KOPT-K1 (cell line): ENCODE data around the gene PEPD.

Source experiments
- H3K27ac ChIP-seq: fragments of 200-600 bp; sonication (generic); 2 replicates; pipeline ENCODE4 v1.5.1; 2016; ENCODE audit warnings: antibody characterized with exemption, mild to moderate bottlenecking, low read depth, low read length; ENCODE audit not compliant: poor library complexity, severe bottlenecking
- H3K36me3 ChIP-seq: fragments of 200-600 bp; sonication (generic); 2 replicates; pipeline ENCODE4 v1.5.1; 2017; ENCODE audit warnings: antibody characterized with exemption, mild to moderate bottlenecking, low read length, moderate library complexity; ENCODE audit not compliant: insufficient read depth
- H3K9me3 ChIP-seq: fragments of 200-600 bp; sonication (generic); 2 replicates; pipeline ENCODE4 v1.5.1; 2017; ENCODE audit warnings: antibody characterized with exemption, low read length, mild to moderate bottlenecking; ENCODE audit not compliant: insufficient read depth, poor library complexity, severe bottlenecking

Gene PEPD

DNA sequence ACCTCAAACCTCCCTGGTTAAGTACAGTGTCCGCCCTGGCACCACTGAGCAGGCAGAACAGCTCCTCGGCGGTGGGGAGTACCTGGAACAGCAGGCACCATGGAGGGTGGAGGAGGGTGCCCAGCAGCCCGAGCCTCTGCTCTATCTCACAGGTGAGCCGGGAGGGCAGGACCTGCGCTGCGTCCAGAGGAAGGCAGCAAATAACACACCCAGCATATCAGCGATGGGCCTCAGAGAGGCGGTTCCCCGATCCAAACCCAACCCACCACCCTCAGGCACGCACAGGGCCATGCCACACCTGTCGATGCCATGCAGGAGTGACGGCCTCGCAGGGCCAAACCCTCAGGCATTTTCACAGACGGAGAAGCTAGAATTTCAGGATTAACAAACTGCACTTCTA, 11.8 kb downstream of the PEPD start:
- Histone ChIP-seq H3K9me3 (no peaks in the 10 kb centered on the region), H3K36me3 (no peaks in the 10 kb centered on the region), H3K27ac (no peak overlapping the region)

GRCh38 chr19:33508941-33509614, 12.5 kb downstream of the PEPD start:
- Histone ChIP-seq H3K27ac (no peak overlapping the region), H3K36me3 (no peaks in the 10 kb centered on the region), H3K9me3 (no peaks in the 10 kb centered on the region)

- no peaks in the 10 kb centered on the region for H3K9me3 ChIP-seq
- H3K27ac ChIP-seq, result no peak overlapping the region
- no peaks in the 10 kb centered on the region for H3K36me3 ChIP-seq
Observed at GRCh38 chr19:33508431-33508830, 13.2 kb downstream of the PEPD start.

DNA sequence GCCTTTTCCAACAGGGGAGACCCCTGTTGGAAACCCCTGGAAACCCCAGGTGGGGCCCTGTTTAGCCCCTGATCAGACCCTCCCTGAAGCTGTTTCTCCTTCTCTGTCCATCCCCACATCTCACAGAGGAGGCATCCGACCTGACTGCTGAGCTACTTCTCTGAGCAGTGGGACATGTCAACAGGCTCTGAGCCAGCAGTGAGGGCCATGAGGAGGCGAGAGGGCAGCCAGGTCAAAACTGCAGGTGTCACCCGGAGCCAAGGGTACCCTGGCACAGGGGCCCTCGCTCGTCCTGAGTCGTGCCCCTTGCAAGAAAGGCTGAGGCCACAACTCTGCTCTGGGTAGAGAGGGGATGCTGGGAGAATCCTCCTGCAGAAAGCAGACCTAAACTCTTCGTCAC, 13.6 kb downstream of the PEPD start:
- H3K36me3 ChIP-seq, result no peaks in the 10 kb centered on the region
- H3K9me3 ChIP-seq, result no peaks in the 10 kb centered on the region
- no peak overlapping the region for H3K27ac ChIP-seq

GRCh38 chr19:33507021-33507956, 14.3 kb downstream of the PEPD start:
- H3K27ac ChIP-seq, result no peak overlapping the region
- no peaks in the 10 kb centered on the region for H3K36me3 ChIP-seq

DNA sequence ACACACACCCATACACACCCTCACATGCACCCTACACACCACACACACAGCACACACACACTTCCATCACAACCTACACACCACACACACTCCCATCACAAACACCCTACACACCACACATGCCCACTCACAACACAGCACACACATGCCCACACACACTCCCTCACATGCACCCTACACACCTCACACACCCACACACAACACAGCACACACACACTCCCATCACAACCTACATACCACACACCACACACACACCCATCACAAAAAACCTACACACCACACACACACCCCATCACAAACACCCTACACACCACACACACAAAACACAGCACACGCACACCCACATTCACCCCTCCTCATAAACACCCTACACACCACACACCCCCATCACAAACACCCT, 15.1 kb downstream of the PEPD start:
- Histone ChIP-seq H3K27ac (no peak overlapping the region), H3K36me3 (no peaks in the 10 kb centered on the region), H3K9me3 (no peaks in the 10 kb centered on the region)

More at GRCh38 chr19:33507021-33507956, 14.3 kb downstream of the PEPD start:
- H3K9me3 ChIP-seq, result no peaks in the 10 kb centered on the region

- H3K27ac ChIP-seq, result no peak overlapping the region
- no peaks in the 10 kb centered on the region for H3K36me3 ChIP-seq
- H3K9me3 ChIP-seq, result no peaks in the 10 kb centered on the region
Observed at GRCh38 chr19:33505823-33506222, 15.8 kb downstream of the PEPD start.

GRCh38 chr19:33505148-33505547, 16.4 kb downstream of the PEPD start:
- H3K36me3 ChIP-seq, result no peaks in the 10 kb centered on the region
- H3K9me3 ChIP-seq, result no peaks in the 10 kb centered on the region
- H3K27ac ChIP-seq, result no peak overlapping the region

DNA sequence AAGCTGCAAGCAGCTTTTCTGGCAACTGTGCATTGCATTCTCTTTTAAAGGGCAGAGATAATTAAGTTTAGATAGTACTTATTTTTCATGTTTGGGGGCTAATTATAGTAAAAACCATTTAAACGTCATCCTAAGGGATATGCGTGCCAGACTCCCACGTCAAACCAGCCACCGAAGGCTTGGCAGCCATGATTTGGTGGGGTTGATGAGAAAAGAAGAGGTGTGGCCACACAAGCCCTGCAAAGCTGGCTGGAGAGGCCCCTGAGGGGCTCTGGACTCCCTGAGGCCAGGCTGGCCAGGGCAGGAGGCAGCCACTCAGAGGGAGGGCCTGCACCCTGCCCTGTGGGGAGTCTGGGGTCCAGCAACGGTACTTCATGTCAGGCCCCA, 17.5 kb downstream of the PEPD start:
- Histone ChIP-seq H3K36me3 (no peaks in the 10 kb centered on the region), H3K9me3 (no peaks in the 10 kb centered on the region), H3K27ac (no peak overlapping the region)

GRCh38 chr19:33503433-33504057, 18.0 kb downstream of the PEPD start:
- Histone ChIP-seq H3K27ac (no peak overlapping the region), H3K36me3 (no peaks in the 10 kb centered on the region), H3K9me3 (no peaks in the 10 kb centered on the region)

GRCh38 chr19:33503030-33503429, 18.6 kb downstream of the PEPD start:
- H3K27ac ChIP-seq, result no peak overlapping the region
- H3K36me3 ChIP-seq, result no peaks in the 10 kb centered on the region
- H3K9me3 ChIP-seq, result no peaks in the 10 kb centered on the region

DNA sequence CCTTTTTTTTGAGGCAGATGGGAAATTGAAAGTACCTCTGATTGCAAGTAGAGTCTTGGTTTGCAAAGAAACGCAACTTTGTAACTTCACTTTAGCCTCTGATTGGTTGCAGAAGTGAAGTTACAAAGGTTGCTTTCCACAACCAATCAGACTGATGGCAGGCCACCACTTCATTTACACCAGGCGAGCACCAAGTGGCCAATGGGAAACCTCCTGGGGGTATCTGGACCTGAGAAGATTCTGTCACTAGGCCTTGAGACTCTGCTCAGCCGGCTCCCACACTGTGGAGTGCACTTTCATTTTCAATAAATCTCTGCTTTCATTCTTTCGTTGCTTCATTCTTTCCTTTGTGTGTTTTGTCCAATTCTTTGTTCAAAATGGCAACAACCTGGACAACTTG, 19.1 kb downstream of the PEPD start:
- H3K36me3 ChIP-seq, result no peaks in the 10 kb centered on the region
- no peaks in the 10 kb centered on the region for H3K9me3 ChIP-seq
- no peak overlapping the region for H3K27ac ChIP-seq

GRCh38 chr19:33501693-33502356, 19.8 kb downstream of the PEPD start:
- no peak overlapping the region for H3K27ac ChIP-seq
- H3K36me3 ChIP-seq, result no peaks in the 10 kb centered on the region
- no peaks in the 10 kb centered on the region for H3K9me3 ChIP-seq

DNA sequence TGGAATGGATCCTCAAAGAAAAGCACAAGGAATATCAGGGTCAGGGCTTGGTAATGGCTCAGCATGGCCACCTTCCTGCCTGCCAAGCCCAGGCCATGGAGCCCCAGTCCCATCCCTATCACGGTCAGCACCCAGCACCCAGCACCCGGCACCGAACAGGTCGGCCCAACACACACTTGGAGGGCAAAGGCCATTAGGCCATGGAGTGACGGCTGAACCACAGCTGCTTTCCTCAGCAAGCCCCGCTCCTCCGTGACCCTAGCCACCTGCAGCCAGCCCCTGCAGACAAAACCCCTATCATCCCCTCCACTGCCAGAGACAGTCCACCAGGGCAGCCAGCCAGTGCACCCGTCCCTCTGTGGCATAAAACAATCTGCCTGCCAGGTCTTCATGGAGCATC, 20.6 kb downstream of the PEPD start:
- no peak overlapping the region for H3K27ac ChIP-seq
- H3K9me3 ChIP-seq, result no peaks in the 10 kb centered on the region

DNA sequence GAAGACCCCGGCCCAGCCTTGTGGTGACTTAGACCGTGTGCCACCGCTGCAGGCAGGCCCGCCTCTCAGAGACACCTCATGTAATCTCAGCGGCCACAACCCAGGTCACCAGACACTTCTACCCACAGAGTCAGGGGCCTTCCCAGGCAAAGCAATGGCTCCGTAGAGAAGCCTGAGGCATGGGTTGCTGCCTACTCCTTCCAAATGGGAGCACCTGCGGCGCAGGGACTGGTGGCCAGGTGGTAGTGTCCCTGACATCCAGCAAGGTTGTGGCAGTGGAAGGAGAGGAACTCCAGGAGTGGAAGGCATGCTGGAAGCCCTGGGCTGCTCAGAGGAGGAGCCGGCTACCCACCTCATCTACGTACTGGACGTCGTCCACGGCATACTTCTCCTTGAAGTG, 21.0 kb downstream of the PEPD start:
- no peaks in the 10 kb centered on the region for H3K9me3 ChIP-seq
- H3K27ac ChIP-seq, result no peak overlapping the region
- no peaks in the 10 kb centered on the region for H3K36me3 ChIP-seq

More for the DNA sequence above, 20.6 kb downstream of the PEPD start:
- H3K36me3 ChIP-seq, result no peaks in the 10 kb centered on the region
